ENCODE measurements around the gene TRIM60. TPM values are rescaled to one million over a fixed set of nuclear protein-coding genes. Genes with fewer than 3 reads are reported as not detected.
"Not testable (repeated sequence)": the region's sequence is repeated elsewhere in the genome, so short reads cannot be mapped to it uniquely, and the experiment has no call there.

TRIM60 gene
- total RNA-seq, 1 donor from 2014 or later = not detected

- no peak for DNase-seq (ENCODE audit: low spot score)
- no peak overlapping the region for H3K4me3 Mint-ChIP-seq (ENCODE audit: low read depth)
- no peaks in the 10 kb centered on the region for H3K27me3 Mint-ChIP-seq (ENCODE audit: low read depth)
- intact Hi-C loops (cut with micrococcal nuclease) = no loop called here
- H3K4me1 Mint-ChIP-seq (ENCODE audit: low read depth) = no peaks in the 10 kb centered on the region
- H3K27ac Mint-ChIP-seq = no peak overlapping the region
- no peaks in the 10 kb centered on the region for H3K9me3 Mint-ChIP-seq
- no peaks in the 10 kb centered on the region for H3K36me3 Mint-ChIP-seq (ENCODE audit: low read depth)
Measured at GRCh38 chr4:165060938-165061337, 29.1 kb downstream of the TRIM60 start.

GRCh38 chr4:165070560-165070959, 38.8 kb downstream of the TRIM60 start:
- no peaks in the 10 kb centered on the region for H3K9me3 Mint-ChIP-seq
- no peak overlapping the region for H3K4me3 Mint-ChIP-seq (ENCODE audit: low read depth)
- no peak for DNase-seq (ENCODE audit: low spot score)
- intact Hi-C loops (cut with micrococcal nuclease) = no loop called here
- H3K4me1 Mint-ChIP-seq (ENCODE audit: low read depth) = no peaks in the 10 kb centered on the region
- no peaks in the 10 kb centered on the region for H3K36me3 Mint-ChIP-seq (ENCODE audit: low read depth)
- H3K27me3 Mint-ChIP-seq (ENCODE audit: low read depth) = no peaks in the 10 kb centered on the region
- no peak overlapping the region for H3K27ac Mint-ChIP-seq

GRCh38 chr4:165073346-165073745, 41.5 kb downstream of the TRIM60 start:
- intact Hi-C loops (cut with micrococcal nuclease); H3K9me3 Mint-ChIP-seq; H3K4me3 Mint-ChIP-seq (ENCODE audit: low read depth); H3K27me3 Mint-ChIP-seq (ENCODE audit: low read depth); H3K4me1 Mint-ChIP-seq (ENCODE audit: low read depth); H3K36me3 Mint-ChIP-seq (ENCODE audit: low read depth); DNase-seq (ENCODE audit: low spot score); H3K27ac Mint-ChIP-seq: not testable (repeated sequence)

- H3K27me3 Mint-ChIP-seq (ENCODE audit: low read depth) = no peaks in the 10 kb centered on the region
- H3K4me3 Mint-ChIP-seq (ENCODE audit: low read depth) = no peak overlapping the region
- H3K9me3 Mint-ChIP-seq = no peaks in the 10 kb centered on the region
- DNase-seq (ENCODE audit: low spot score) = no peak
- intact Hi-C loops (cut with micrococcal nuclease) = no loop called here
- H3K36me3 Mint-ChIP-seq (ENCODE audit: low read depth) = peaks cover 4% of the 10 kb centered on the region
- H3K27ac Mint-ChIP-seq = no peak overlapping the region
- no peaks in the 10 kb centered on the region for H3K4me1 Mint-ChIP-seq (ENCODE audit: low read depth)
Measured at GRCh38 chr4:165077034-165077578, 45.3 kb downstream of the TRIM60 start.

GRCh38 chr4:165079476-165079875, 47.7 kb downstream of the TRIM60 start:
- Mint-ChIP-seq H3K4me3 (ENCODE audit: low read depth) (no peak overlapping the region), H3K36me3 (ENCODE audit: low read depth) (peaks cover 8% of the 10 kb centered on the region)

GRCh38 chr4:165084787-165085186, 53.0 kb downstream of the TRIM60 start:
- H3K4me1 Mint-ChIP-seq (ENCODE audit: low read depth); H3K4me3 Mint-ChIP-seq (ENCODE audit: low read depth); H3K27ac Mint-ChIP-seq; DNase-seq (ENCODE audit: low spot score); H3K9me3 Mint-ChIP-seq; intact Hi-C loops (cut with micrococcal nuclease); H3K27me3 Mint-ChIP-seq (ENCODE audit: low read depth): not testable (repeated sequence)
- H3K36me3 Mint-ChIP-seq (ENCODE audit: low read depth) = peaks cover 18% of the 10 kb centered on the region

More at GRCh38 chr4:165079476-165079875, 47.7 kb downstream of the TRIM60 start:
- no peak for DNase-seq (ENCODE audit: low spot score)
- no peak overlapping the region for H3K27ac Mint-ChIP-seq
- H3K4me1 Mint-ChIP-seq (ENCODE audit: low read depth) = no peaks in the 10 kb centered on the region
- intact Hi-C loops (cut with micrococcal nuclease) = no loop called here
- H3K27me3 Mint-ChIP-seq (ENCODE audit: low read depth) = no peaks in the 10 kb centered on the region
- H3K9me3 Mint-ChIP-seq = no peaks in the 10 kb centered on the region

- Mint-ChIP-seq H3K4me3 (ENCODE audit: low read depth) (no peak overlapping the region), H3K27ac (no peak overlapping the region), H3K36me3 (ENCODE audit: low read depth) (peaks cover 18% of the 10 kb centered on the region), H3K27me3 (ENCODE audit: low read depth) (no peaks in the 10 kb centered on the region), H3K4me1 (ENCODE audit: low read depth) (no peaks in the 10 kb centered on the region), H3K9me3 (no peaks in the 10 kb centered on the region)
- intact Hi-C loops (cut with micrococcal nuclease) = no loop called here
- DNase-seq (ENCODE audit: low spot score) = no peak
Measured at GRCh38 chr4:165085946-165086345, 54.1 kb downstream of the TRIM60 start.

GRCh38 chr4:165088366-165088765, 56.6 kb downstream of the TRIM60 start:
- no peaks in the 10 kb centered on the region for H3K27me3 Mint-ChIP-seq (ENCODE audit: low read depth)
- no peak overlapping the region for H3K4me3 Mint-ChIP-seq (ENCODE audit: low read depth)
- no peaks in the 10 kb centered on the region for H3K9me3 Mint-ChIP-seq
- DNase-seq (ENCODE audit: low spot score) = no peak
- no peaks in the 10 kb centered on the region for H3K4me1 Mint-ChIP-seq (ENCODE audit: low read depth)
- intact Hi-C loops (cut with micrococcal nuclease) = no loop called here
- no peak overlapping the region for H3K27ac Mint-ChIP-seq
- H3K36me3 Mint-ChIP-seq (ENCODE audit: low read depth) = peaks cover 14% of the 10 kb centered on the region

Other genes starting within 250 kb of the TRIM60 start
- gene APELA, start 154.8 kb upstream of the TRIM60 start, total RNA-seq = not detected in 2 replicates
- 2.7 and 3.2 TPM in 2 replicates for gene TRIM61, start 54.3 kb upstream of the TRIM60 start, total RNA-seq
- gene TRIM75, start 21.9 kb downstream of the TRIM60 start, total RNA-seq = not detected in 2 replicates
- gene TMEM192, start 80.9 kb downstream of the TRIM60 start, total RNA-seq = 13.4 and 14.4 TPM in 2 replicates
- 30.3 and 32.3 TPM in 2 replicates for gene KLHL2, start 175.6 kb downstream of the TRIM60 start, total RNA-seq

Measured in activated T-helper 2 cell treated with anti-CD3 and anti-CD28 coated beads, Interferon-gamma antibody, Interleukin-2, Interleukin-4, amounts not matched to agents 10 μg/mL and 5 μg/mL and 100 μg/mL, durations not matched to agents 14 hours and 24 hours and 36 hours (primary cell).